ENCODE measurements around the gene MACO1.

The MACO1 gene

GRCh38 chr1:25520446-25521061 lies 89.9 kb downstream of the MACO1 start:
- peak; percentile 51 to 54 for DNase-seq (ENCODE audit: low read depth in 1 of 2, low spot score in 1 of 2)

GRCh38 chr1:25522031-25522655 lies 91.4 kb downstream of the MACO1 start:
- no peak for DNase-seq (ENCODE audit: low read depth in 1 of 2, low spot score in 1 of 2)

GRCh38 chr1:25523542-25523941 lies 92.8 kb downstream of the MACO1 start:
- no peak for DNase-seq (ENCODE audit: low read depth in 1 of 2, low spot score in 1 of 2)

- DNase-seq (ENCODE audit: low read depth in 1 of 2, low spot score in 1 of 2): no peak
These were observed 94.1 kb downstream of the MACO1 start for GRCh38 chr1:25524568-25525360.

- DNase-seq (ENCODE audit: low read depth in 1 of 2, low spot score in 1 of 2): no peak
These were observed 94.6 kb downstream of the MACO1 start for GRCh38 chr1:25525361-25525688.

GRCh38 chr1:25526753-25527152 lies 96.1 kb downstream of the MACO1 start:
- DNase-seq (ENCODE audit: low read depth in 1 of 2, low spot score in 1 of 2): no peak

- DNase-seq (ENCODE audit: low read depth in 1 of 2, low spot score in 1 of 2): no peak
These were observed 96.6 kb downstream of the MACO1 start for GRCh38 chr1:25527226-25527846.

- no peak for DNase-seq (ENCODE audit: low read depth in 1 of 2, low spot score in 1 of 2)
These were observed 97.4 kb downstream of the MACO1 start for GRCh38 chr1:25527946-25528595.

GRCh38 chr1:25528881-25529517 lies 98.3 kb downstream of the MACO1 start:
- no peak for DNase-seq (ENCODE audit: low read depth in 1 of 2, low spot score in 1 of 2)

- DNase-seq (ENCODE audit: low read depth in 1 of 2, low spot score in 1 of 2): no peak
These were observed 99.0 kb downstream of the MACO1 start for GRCh38 chr1:25529518-25530185.

- DNase-seq (ENCODE audit: low read depth in 1 of 2, low spot score in 1 of 2): no peak
These were observed 99.7 kb downstream of the MACO1 start for GRCh38 chr1:25530186-25531081.

GRCh38 chr1:25531082-25531461 lies 100.4 kb downstream of the MACO1 start:
- no peak for DNase-seq (ENCODE audit: low read depth in 1 of 2, low spot score in 1 of 2)

GRCh38 chr1:25532970-25533369 lies 102.3 kb downstream of the MACO1 start:
- no peak for DNase-seq (ENCODE audit: low read depth in 1 of 2, low spot score in 1 of 2)

- DNase-seq (ENCODE audit: low read depth in 1 of 2, low spot score in 1 of 2): no peak
These were observed 103.2 kb downstream of the MACO1 start for GRCh38 chr1:25533775-25534409.

GRCh38 chr1:25534410-25534788 lies 103.7 kb downstream of the MACO1 start:
- DNase-seq (ENCODE audit: low read depth in 1 of 2, low spot score in 1 of 2): no peak

GRCh38 chr1:25536124-25536523 lies 105.4 kb downstream of the MACO1 start:
- DNase-seq (ENCODE audit: low read depth in 1 of 2, low spot score in 1 of 2): no peak

- no peak for DNase-seq (ENCODE audit: low read depth in 1 of 2, low spot score in 1 of 2)
These were observed 106.6 kb downstream of the MACO1 start for GRCh38 chr1:25537153-25537831.

- no peak for DNase-seq (ENCODE audit: low read depth in 1 of 2, low spot score in 1 of 2)
These were observed 107.6 kb downstream of the MACO1 start for GRCh38 chr1:25538191-25538767.
